ENCODE data around the gene CTNNBL1.

- TF ChIP-seq, protein P1, sequence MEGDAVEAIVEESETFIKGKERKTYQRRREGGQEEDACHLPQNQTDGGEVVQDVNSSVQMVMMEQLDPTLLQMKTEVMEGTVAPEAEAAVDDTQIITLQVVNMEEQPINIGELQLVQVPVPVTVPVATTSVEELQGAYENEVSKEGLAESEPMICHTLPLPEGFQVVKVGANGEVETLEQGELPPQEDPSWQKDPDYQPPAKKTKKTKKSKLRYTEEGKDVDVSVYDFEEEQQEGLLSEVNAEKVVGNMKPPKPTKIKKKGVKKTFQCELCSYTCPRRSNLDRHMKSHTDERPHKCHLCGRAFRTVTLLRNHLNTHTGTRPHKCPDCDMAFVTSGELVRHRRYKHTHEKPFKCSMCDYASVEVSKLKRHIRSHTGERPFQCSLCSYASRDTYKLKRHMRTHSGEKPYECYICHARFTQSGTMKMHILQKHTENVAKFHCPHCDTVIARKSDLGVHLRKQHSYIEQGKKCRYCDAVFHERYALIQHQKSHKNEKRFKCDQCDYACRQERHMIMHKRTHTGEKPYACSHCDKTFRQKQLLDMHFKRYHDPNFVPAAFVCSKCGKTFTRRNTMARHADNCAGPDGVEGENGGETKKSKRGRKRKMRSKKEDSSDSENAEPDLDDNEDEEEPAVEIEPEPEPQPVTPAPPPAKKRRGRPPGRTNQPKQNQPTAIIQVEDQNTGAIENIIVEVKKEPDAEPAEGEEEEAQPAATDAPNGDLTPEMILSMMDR (IDR thresholded peaks at IDR 0.05): no peak
- no peak for TF ChIP-seq POLR2A (IDR thresholded peaks at IDR 0.05)
These were observed 47.2 kb downstream of the CTNNBL1 start for GRCh38 chr20:37741055-37741454.
